Measurements from ENCODE around the gene PPA2. TPM values are rescaled to one million over a fixed set of nuclear protein-coding genes. Genes with fewer than 3 reads are reported as not detected.

PPA2 gene
- 51.5 and 61.6 TPM in 2 replicates for total RNA-seq

GRCh38 chr4:105473324-105474098 is at the start of gene PPA2:
Gene PPA2, minus strand, starts transcription at chr4:105474062. Its CDS starts 12 bp downstream, at chr4:105474050.

Other genes with a start within 250 kb of the PPA2 start
- gene ARHGEF38, start 78.6 kb upstream of the PPA2 start, total RNA-seq, result not detected in 2 replicates
- gene INTS12, start 234.6 kb upstream of the PPA2 start, total RNA-seq, result 12.1 and 14.5 TPM in 2 replicates
- gene GSTCD, start 234.7 kb upstream of the PPA2 start, total RNA-seq, result 3.9 and 5.2 TPM in 2 replicates

Measured in bronchial smooth muscle cell (primary cell).